IMR-90 (cell line): ENCODE measurements around the gene SHROOM3. TPM values are rescaled to one million over a fixed set of nuclear protein-coding genes. Genes with fewer than 3 reads are reported as not detected.

Experiments
- ATAC-seq: fragments of 200-7000 bp; cut with Tn5 transposase; 2 replicates; pipeline ENCODE4 v1.9.1; 2020; ENCODE audit warnings: low read depth, mild to moderate bottlenecking, moderate library complexity
- BruUV-seq: library from RNA; stranded (reverse); fragments of 400-500 nt; replicated peaks from 2 replicates; lab custom pipeline; 2021; lab: Mats Ljungman, UMichigan
- CTCF ChIA-PET: fragments of 300-600 bp; formaldehyde crosslinking; extraction: SDS; loops from one replicate; lab custom pipeline; 2021; ENCODE audit warnings: antibody characterized with exemption; lab: Yijun Ruan, JAX
- POLR2A ChIA-PET: fragments of 300-600 bp; sonication (Branson Sonifier 250); formaldehyde crosslinking; loops from one replicate; lab custom pipeline; 2022; ENCODE audit warnings: antibody characterized with exemption; ENCODE audit not compliant: unreplicated experiment; lab: Charles Lee
- DNase-seq: peaks from one replicate; pipeline ENCODE4 v3.0.0; 2013
- H2AFZ ChIP-seq: replicated peaks from 2 replicates; pipeline ENCODE3; 2013; ENCODE audit warnings: low read length, mild to moderate bottlenecking; ENCODE audit not compliant: poor library complexity
- H2AK5ac ChIP-seq: 2 replicates; pipeline ENCODE4 v1.6.1; 2013; ENCODE audit warnings: low read depth, low read length, inconsistent platforms
- H2AK9ac ChIP-seq: replicated peaks from 2 replicates; pipeline ENCODE3; 2013; ENCODE audit warnings: mild to moderate bottlenecking, low read depth, low read length, moderate library complexity; ENCODE audit not compliant: poor library complexity
- H2BK120ac ChIP-seq: 2 replicates; pipeline ENCODE4 v1.6.1; 2013; ENCODE audit warnings: low read depth, low read length, inconsistent platforms
- H2BK15ac ChIP-seq: 3 replicates; pipeline ENCODE4 v1.6.1; 2013; ENCODE audit warnings: low read depth, low read length, inconsistent platforms
- H2BK20ac ChIP-seq: 2 replicates; pipeline ENCODE4 v1.6.1; 2013; ENCODE audit warnings: low read depth, mild to moderate bottlenecking, inconsistent platforms, low read length, moderate library complexity
- H2BK5ac ChIP-seq: 2 replicates; pipeline ENCODE4 v1.6.1; 2013; ENCODE audit warnings: mild to moderate bottlenecking, low read depth, low read length, inconsistent platforms; ENCODE audit not compliant: poor library complexity, severe bottlenecking
- H3K14ac ChIP-seq: replicated peaks from 2 replicates; pipeline ENCODE4 v1.6.1; 2013; ENCODE audit warnings: low read depth, low read length, inconsistent platforms
- H3K18ac ChIP-seq: 2 replicates; pipeline ENCODE4 v1.6.1; 2013; ENCODE audit warnings: low read depth, low read length, control low read depth
- H3K23ac ChIP-seq: 2 replicates; pipeline ENCODE4 v1.6.1; 2013; ENCODE audit warnings: low read depth, low read length, inconsistent platforms
- H3K27ac ChIP-seq: 2 replicates; pipeline ENCODE4 v1.5.1; 2013; ENCODE audit warnings: mild to moderate bottlenecking, control low read depth, low read length; ENCODE audit not compliant: insufficient read depth
- H3K27me3 ChIP-seq: 2 replicates; pipeline ENCODE4 v1.6.1; 2013; ENCODE audit warnings: low read length; ENCODE audit not compliant: control insufficient read depth, insufficient read depth
- H3K36me3 ChIP-seq: 2 replicates; pipeline ENCODE4 v1.6.1; 2013; ENCODE audit warnings: low read length, mixed read lengths; ENCODE audit not compliant: control insufficient read depth, insufficient read depth
- H3K4ac ChIP-seq: 2 replicates; pipeline ENCODE4 v1.6.1; 2013; ENCODE audit warnings: low read depth, low read length, inconsistent platforms
- H3K4me1 ChIP-seq: 2 replicates; pipeline ENCODE4 v1.6.1; 2013; ENCODE audit warnings: low read length, mixed read lengths; ENCODE audit not compliant: control insufficient read depth, insufficient read depth
- H3K4me2 ChIP-seq: 2 replicates; pipeline ENCODE4 v1.6.1; 2013; ENCODE audit warnings: low read depth, mild to moderate bottlenecking, control low read depth, low read length, moderate library complexity
- H3K4me3 ChIP-seq: 2 replicates; pipeline ENCODE4 v1.5.1; 2013; ENCODE audit warnings: low read depth, mild to moderate bottlenecking, control low read depth, low read length, moderate library complexity; ENCODE audit not compliant: insufficient read depth
- H3K56ac ChIP-seq: 2 replicates; pipeline ENCODE4 v1.6.1; 2013; ENCODE audit warnings: low read length, inconsistent platforms; ENCODE audit not compliant: insufficient read depth; ENCODE audit errors: extremely low read depth
- H3K79me1 ChIP-seq, 2 experiments: 2 replicates each; pipeline ENCODE4 v1.6.1; 2013; ENCODE audit warnings: low read length in 2 of 2, inconsistent platforms in 1 of 2, low read depth in 1 of 2
- H3K9ac ChIP-seq: 2 replicates; pipeline ENCODE4 v1.6.1; 2013; ENCODE audit warnings: low read depth, low read length, control low read depth
- H3K9me1 ChIP-seq: 2 replicates; pipeline ENCODE4 v1.6.1; 2013; ENCODE audit warnings: low read length, inconsistent platforms; ENCODE audit not compliant: insufficient read depth
- H3K9me3 ChIP-seq: 2 replicates; pipeline ENCODE4 v1.6.1; 2013; ENCODE audit warnings: low read length; ENCODE audit not compliant: control insufficient read depth, insufficient read depth
- H4K20me1 ChIP-seq: 2 replicates; pipeline ENCODE4 v1.6.1; 2013; ENCODE audit warnings: low read length, inconsistent platforms; ENCODE audit not compliant: insufficient read depth
- H4K5ac ChIP-seq: 2 replicates; pipeline ENCODE4 v1.6.1; 2013; ENCODE audit warnings: mild to moderate bottlenecking, low read depth, low read length, control low read depth
- H4K8ac ChIP-seq, 2 experiments: 2 replicates each; pipeline ENCODE4 v1.6.1; 2013; ENCODE audit warnings: low read depth in 2 of 2, low read length in 2 of 2, control low read depth in 1 of 2, inconsistent platforms in 1 of 2
- H4K91ac ChIP-seq: 2 replicates; pipeline ENCODE4 v1.6.1; 2013; ENCODE audit warnings: low read depth, low read length, inconsistent platforms; ENCODE audit not compliant: insufficient read depth
- BHLHE40 ChIP-seq: fragments of 150-350 bp; IDR thresholded peaks from 2 replicates; pipeline ENCODE4 v1.6.1; 2016; ENCODE audit warnings: mild to moderate bottlenecking, low read depth, low read length
- CEBPB ChIP-seq: IDR thresholded peaks from 2 replicates; pipeline ENCODE4 v1.6.1; 2012; ENCODE audit warnings: low read depth, low read length, improper control_type of control experiment
- CHD1 ChIP-seq: IDR thresholded peaks from 2 replicates; pipeline ENCODE4 v1.6.1; 2012; ENCODE audit warnings: low read depth, low read length, improper control_type of control experiment
- FOS ChIP-seq: fragments of 150-350 bp; IDR thresholded peaks from 2 replicates; pipeline ENCODE4 v1.6.1; 2016; ENCODE audit warnings: low read depth, low read length
- MAFK ChIP-seq: IDR thresholded peaks from 2 replicates; pipeline ENCODE4 v1.6.1; 2012; ENCODE audit warnings: low read depth, low read length, improper control_type of control experiment
- MAZ ChIP-seq: IDR thresholded peaks from 2 replicates; pipeline ENCODE4 v1.6.1; 2012; ENCODE audit warnings: low read depth, mild to moderate bottlenecking, low read length, improper control_type of control experiment, moderate library complexity, borderline replicate concordance
- MXI1 ChIP-seq: IDR thresholded peaks from 2 replicates; pipeline ENCODE4 v1.6.1; 2012; ENCODE audit warnings: low read depth, mild to moderate bottlenecking, low read length, moderate library complexity, borderline replicate concordance
- NFE2L2 ChIP-seq: fragments of 150-350 bp; IDR thresholded peaks from 2 replicates; pipeline ENCODE4 v1.6.1; 2016; ENCODE audit warnings: low read depth, mild to moderate bottlenecking, low read length
- POLR2A ChIP-seq: IDR thresholded peaks from 2 replicates; pipeline ENCODE4 v1.6.1; 2012; ENCODE audit warnings: mild to moderate bottlenecking, low read depth, low read length
- RAD21 ChIP-seq: IDR thresholded peaks from 2 replicates; pipeline ENCODE4 v1.6.1; 2012; ENCODE audit warnings: low read length, improper control_type of control experiment
- RCOR1 ChIP-seq: IDR thresholded peaks from 2 replicates; pipeline ENCODE4 v1.6.1; 2012; ENCODE audit warnings: mild to moderate bottlenecking, low read length, improper control_type of control experiment; ENCODE audit not compliant: insufficient replicate concordance
- RFX5 ChIP-seq: IDR thresholded peaks from 2 replicates; pipeline ENCODE4 v1.8.0; 2012; ENCODE audit warnings: low read depth, mild to moderate bottlenecking, low read length, moderate library complexity
- SMC3 ChIP-seq: fragments of 150-350 bp; IDR thresholded peaks from 2 replicates; pipeline ENCODE4 v1.6.1; 2016; ENCODE audit warnings: low read depth, mild to moderate bottlenecking, antibody characterized with exemption, low read length, moderate library complexity
- USF2 ChIP-seq: fragments of 150-350 bp; IDR thresholded peaks from 2 replicates; pipeline ENCODE4 v1.6.1; 2017; ENCODE audit warnings: mild to moderate bottlenecking, antibody characterized with exemption, low read length, low read depth
- WGBS, 2 experiments: methylation state at CpG; one replicate each; pipeline versions ENCODE4 v1.1.5 to v1.1.7; 2013; ENCODE audit warnings: missing lambda C conversion rate in 2 of 2; ENCODE audit not compliant: insufficient read length in 1 of 2; ENCODE audit errors: extremely low coverage in 2 of 2; 5-methylcytosine and 5-hydroxymethylcytosine counted together
- dilution Hi-C: fragments of 300-500 bp; cut with HindIII; formaldehyde crosslinking; loops from one replicate; pipeline ENCODE4 v1.14.3; 2018; ENCODE audit warnings: low sequenced_read_pairs; ENCODE audit not compliant: unreplicated experiment
- in situ Hi-C: fragments of 300-500 bp; cut with MboI; formaldehyde crosslinking; loops from 3 replicates; pipeline ENCODE4 v1.14.3; 2019; ENCODE audit warnings: low sequenced_read_pairs, inconsistent platforms, mixed read lengths
- intact Hi-C: fragments of 100-400 bp; cut with micrococcal nuclease; formaldehyde crosslinking; loops from 2 replicates; pipeline ENCODE4 v1.10.0; 2022
- polyA plus RNA-seq, 3 experiments: library from polyadenylated mRNA; depleted of rRNA; stranded (reverse); fragments of >200 nt; gene quantifications; 2 replicates each; pipeline ENCODE4 v1.2.3, GENCODE V29; 2012; ENCODE audit warnings: low replicate concordance in 1 of 3
- total RNA-seq: library from RNA; depleted of rRNA; stranded (reverse); fragments of >200 nt; gene quantifications from 2 replicates; pipeline ENCODE4 v1.2.3, GENCODE V29; 2012
- TF ChIP-seq, protein P1 (sequence below): fragments of 150-350 bp; IDR thresholded peaks from 2 replicates; pipeline ENCODE4 v1.6.1; 2016; ENCODE audit warnings: low read depth, mild to moderate bottlenecking, low read length, moderate library complexity, borderline replicate concordance
- TF ChIP-seq, protein P2 (sequence below): conservative IDR thresholded peaks from 2 replicates; pipeline ENCODE4 v1.5.1; 2012; ENCODE audit warnings: mild to moderate bottlenecking, low read depth, low read length, improper control_type of control experiment

SHROOM3 gene
- total and polyA plus RNA-seq, 2 of the 4 experiments (the other 2 are of a cell fraction) = 10.8 to 19.5 TPM

- H3K4ac ChIP-seq = no peak overlapping the region; the same call in 1 of the 2 replicates
- WGBS, 2 experiments = no CpG with 5 or more reads among the region's 5 CpGs
Observed at GRCh38 chr4:76543378-76543777, 108.3 kb downstream of the SHROOM3 start.

More at GRCh38 chr4:76543378-76543777, 108.3 kb downstream of the SHROOM3 start:
- Histone ChIP-seq H3K14ac (no peak overlapping the region), H3K9me1 (peaks cover 11% of the 10 kb centered on the region), H2AFZ (no peak overlapping the region), H2AK9ac (no peak overlapping the region), H3K79me1 (peaks cover 0 to 4% of the 10 kb centered on the region in 2 experiments; a peak in 1 of 4 replicates), H2BK15ac (no peak overlapping the region), H3K9ac (no peak overlapping the region), H2BK20ac (peak overlapping the region; percentile 21; the same call in 1 of the 2 replicates), H3K23ac (no peak overlapping the region), H4K5ac (no peak overlapping the region), H3K4me2 (no peak overlapping the region), H3K56ac (no peak overlapping the region), H3K27ac (no peak overlapping the region), H3K4me3 (no peak overlapping the region), H2AK5ac (no peak overlapping the region), H3K27me3 (no peaks in the 10 kb centered on the region), H3K9me3 (no peaks in the 10 kb centered on the region), H2BK5ac (no peak overlapping the region), H4K91ac (no peak overlapping the region), H2BK120ac (0 out of 2 replicates have a peak overlapping the region, but pooled peaks have one; percentile 8), H3K36me3 (no peaks in the 10 kb centered on the region), H4K20me1 (no peaks in the 10 kb centered on the region), H4K8ac (no peak overlapping the region; a peak in 1 of 4 replicates), H3K4me1 (peaks cover 9% of the 10 kb centered on the region), H3K18ac (no peak overlapping the region)
- intact Hi-C loops (no loop called here), dilution Hi-C loops (no loop called here), in situ Hi-C loops (no loop called here)
- ATAC-seq (no peak), DNase-seq (no peak)
- TF ChIP-seq USF2 = no peak
- no peak for TF ChIP-seq CHD1
- no peak for TF ChIP-seq SMC3
- TF ChIP-seq RAD21 = no peak
- no peak for TF ChIP-seq NFE2L2
- no peak for TF ChIP-seq RCOR1
- no peak for TF ChIP-seq BHLHE40
- no peak for TF ChIP-seq CEBPB
- no peak for TF ChIP-seq MAFK
- no peak for TF ChIP-seq FOS
- no peak for TF ChIP-seq POLR2A
- TF ChIP-seq MXI1 = no peak
- TF ChIP-seq, protein P1, sequence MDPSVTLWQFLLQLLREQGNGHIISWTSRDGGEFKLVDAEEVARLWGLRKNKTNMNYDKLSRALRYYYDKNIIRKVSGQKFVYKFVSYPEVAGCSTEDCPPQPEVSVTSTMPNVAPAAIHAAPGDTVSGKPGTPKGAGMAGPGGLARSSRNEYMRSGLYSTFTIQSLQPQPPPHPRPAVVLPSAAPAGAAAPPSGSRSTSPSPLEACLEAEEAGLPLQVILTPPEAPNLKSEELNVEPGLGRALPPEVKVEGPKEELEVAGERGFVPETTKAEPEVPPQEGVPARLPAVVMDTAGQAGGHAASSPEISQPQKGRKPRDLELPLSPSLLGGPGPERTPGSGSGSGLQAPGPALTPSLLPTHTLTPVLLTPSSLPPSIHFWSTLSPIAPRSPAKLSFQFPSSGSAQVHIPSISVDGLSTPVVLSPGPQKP = no peak
- TF ChIP-seq, protein P2, sequence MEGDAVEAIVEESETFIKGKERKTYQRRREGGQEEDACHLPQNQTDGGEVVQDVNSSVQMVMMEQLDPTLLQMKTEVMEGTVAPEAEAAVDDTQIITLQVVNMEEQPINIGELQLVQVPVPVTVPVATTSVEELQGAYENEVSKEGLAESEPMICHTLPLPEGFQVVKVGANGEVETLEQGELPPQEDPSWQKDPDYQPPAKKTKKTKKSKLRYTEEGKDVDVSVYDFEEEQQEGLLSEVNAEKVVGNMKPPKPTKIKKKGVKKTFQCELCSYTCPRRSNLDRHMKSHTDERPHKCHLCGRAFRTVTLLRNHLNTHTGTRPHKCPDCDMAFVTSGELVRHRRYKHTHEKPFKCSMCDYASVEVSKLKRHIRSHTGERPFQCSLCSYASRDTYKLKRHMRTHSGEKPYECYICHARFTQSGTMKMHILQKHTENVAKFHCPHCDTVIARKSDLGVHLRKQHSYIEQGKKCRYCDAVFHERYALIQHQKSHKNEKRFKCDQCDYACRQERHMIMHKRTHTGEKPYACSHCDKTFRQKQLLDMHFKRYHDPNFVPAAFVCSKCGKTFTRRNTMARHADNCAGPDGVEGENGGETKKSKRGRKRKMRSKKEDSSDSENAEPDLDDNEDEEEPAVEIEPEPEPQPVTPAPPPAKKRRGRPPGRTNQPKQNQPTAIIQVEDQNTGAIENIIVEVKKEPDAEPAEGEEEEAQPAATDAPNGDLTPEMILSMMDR = no peak
- TF ChIP-seq RFX5 = no peak
- no peak for TF ChIP-seq MAZ
- ChIA-PET CTCF (no interaction called here), POLR2A (no interaction called here)
- BruUV-seq = no TSS peak
